BLaER1 treated with 17β-estradiol and CSF1 and Interleukin-3, amounts not matched to agents 10 nM and 100 nM (cell line): ENCODE measurements around the gene VIM.
A peak's percentile ranks its signal among the peaks of the same experiment; 100 is the strongest.

Source experiments
- H3K27ac ChIP-seq, 11 experiments: shearing (Covaris generic); formaldehyde crosslinking; 2 replicates each; pipeline ENCODE4 v1.8.1; 2022
- H3K27me3 ChIP-seq, 11 experiments: shearing (Covaris generic); formaldehyde crosslinking; 2 replicates each; pipeline ENCODE4 v1.8.1; 2022
- H3K36me3 ChIP-seq, 11 experiments: shearing (Covaris generic); formaldehyde crosslinking; 2 replicates each; pipeline ENCODE4 v1.8.1; 2022
- H3K4me1 ChIP-seq, 10 experiments: shearing (Covaris generic); formaldehyde crosslinking; 2 replicates each; pipeline ENCODE4 v1.8.1; 2022
- H3K4me2 ChIP-seq, 11 experiments: shearing (Covaris generic); formaldehyde crosslinking; 2 replicates each; pipeline ENCODE4 v1.8.1; 2022
- H3K4me3 ChIP-seq, 10 experiments: shearing (Covaris generic); formaldehyde crosslinking; 2 replicates each; pipeline ENCODE4 v1.8.1; 2022
- H3K9ac ChIP-seq, 11 experiments: shearing (Covaris generic); formaldehyde crosslinking; 2 replicates each; pipeline ENCODE4 v1.8.1; 2022
- H3K9me3 ChIP-seq, 11 experiments: shearing (Covaris generic); formaldehyde crosslinking; replicated peaks in 1 of 11; 2 replicates each; pipeline ENCODE4 v1.8.1; 2022
- H4K20me1 ChIP-seq, 11 experiments: shearing (Covaris generic); formaldehyde crosslinking; 2 replicates each; pipeline ENCODE4 v1.8.1; 2022
- Cebpa-rat ChIP-seq, 11 experiments: shearing (Covaris generic); IDR thresholded peaks; 2 replicates each; pipeline ENCODE4 v1.8.1; 2022

Gene VIM

DNA sequence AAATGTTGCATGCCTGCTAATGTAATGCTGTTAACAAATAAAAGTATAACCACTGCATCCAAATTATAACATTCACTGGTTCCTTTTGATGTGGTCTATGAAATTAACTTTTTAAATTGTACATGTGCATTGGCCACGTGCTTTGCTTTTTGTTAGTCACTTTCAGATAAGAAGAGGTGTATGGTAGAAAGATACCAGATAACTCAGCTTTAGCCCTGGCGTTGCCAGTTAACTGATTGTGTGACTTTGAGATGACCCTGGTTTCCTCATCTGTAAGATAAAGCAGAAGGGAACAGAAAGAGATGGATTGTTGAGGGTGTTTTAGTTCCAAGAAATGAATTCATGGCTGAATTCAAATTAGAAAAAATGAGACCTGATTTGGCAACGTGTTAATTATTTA is 24.6 kb upstream of the VIM start:
- Histone ChIP-seq H4K20me1 (no peaks in the 10 kb centered on the region), H3K9me3 (no peaks in the 10 kb centered on the region), H3K4me3 (no peak overlapping the region), H3K4me2 (no peak overlapping the region), H3K9ac (no peak overlapping the region), H3K27me3 (no peaks in the 10 kb centered on the region), H3K27ac (no peak overlapping the region), H3K36me3 (no peaks in the 10 kb centered on the region), H3K4me1 (peaks cover 18 to 41% (median 27%) of the 10 kb centered on the region in 10 experiments)
- TF ChIP-seq Cebpa-rat (IDR thresholded peaks at IDR 0.05), result no peak

DNA sequence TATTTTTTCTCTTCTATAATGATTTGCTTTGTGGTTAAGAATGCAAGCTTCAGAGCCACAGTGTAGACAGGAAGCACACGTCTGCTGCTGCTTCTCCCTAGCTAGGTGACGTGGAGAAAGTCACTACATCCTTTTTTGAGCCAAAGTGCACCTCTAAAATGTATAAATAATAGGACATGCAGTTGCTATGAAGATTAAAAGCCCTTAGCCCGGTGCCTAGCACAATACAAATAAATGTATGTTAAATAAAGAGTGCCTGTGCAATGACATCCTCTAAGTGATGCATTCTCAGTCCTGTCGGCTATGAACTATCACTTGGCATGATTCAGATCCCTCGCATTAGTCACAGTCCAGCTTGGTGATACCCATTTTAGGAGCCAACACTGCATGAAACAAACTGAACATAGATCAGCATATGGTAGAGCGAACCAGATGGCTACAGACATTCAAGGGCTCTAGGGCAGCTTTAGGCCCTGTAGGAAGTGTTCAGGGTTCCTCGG is 21.8 kb upstream of the VIM start:
- H3K4me3 ChIP-seq, result no peak overlapping the region
- H3K27ac ChIP-seq, result peak overlapping the region in 3 of 11 experiments; percentile 35 to 49 (median 41); a peak in 5 of 22 replicates
- H3K9me3 ChIP-seq, result no peaks in the 10 kb centered on the region
- TF ChIP-seq Cebpa-rat (IDR thresholded peaks at IDR 0.05), result no peak
- no peaks in the 10 kb centered on the region for H3K36me3 ChIP-seq
- H4K20me1 ChIP-seq, result no peaks in the 10 kb centered on the region
- H3K4me1 ChIP-seq, result peaks cover 5 to 33% (median 14%) of the 10 kb centered on the region in 10 experiments; a peak in 16 of 20 replicates
- peak overlapping the region in 1 of 11 experiments; percentile 9; a peak in 1 of 22 replicates for H3K9ac ChIP-seq
- H3K27me3 ChIP-seq, result no peaks in the 10 kb centered on the region
- peak overlapping the region in 6 of 11 experiments; percentile 15 to 49 (median 32); a peak in 11 of 22 replicates for H3K4me2 ChIP-seq

DNA sequence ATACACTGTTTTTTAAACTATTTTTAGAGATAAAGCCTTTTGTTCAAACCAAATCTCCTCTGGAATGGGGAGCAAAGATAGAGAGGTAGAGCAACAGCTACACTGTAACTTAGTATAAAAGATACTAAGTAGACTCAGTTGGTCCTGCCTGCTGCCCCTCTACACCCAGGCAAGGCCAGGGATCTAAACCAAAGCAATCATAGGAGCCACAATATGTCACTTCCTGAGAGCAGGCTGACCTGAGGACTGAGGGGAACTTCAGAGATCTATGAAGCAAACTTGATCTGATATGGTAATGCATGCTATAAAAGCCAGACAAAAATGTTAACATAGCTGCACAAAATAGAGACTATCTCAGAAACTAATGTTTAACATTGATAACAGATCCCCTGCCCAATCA is 19.6 kb upstream of the VIM start:
- Histone ChIP-seq H4K20me1 (no peaks in the 10 kb centered on the region), H3K4me1 (peaks cover 0 to 43% (median 12%) of the 10 kb centered on the region in 10 experiments; a peak in 12 of 20 replicates), H3K27me3 (no peaks in the 10 kb centered on the region), H3K9ac (no peak overlapping the region), H3K4me2 (peak overlapping the region in 2 of 11 experiments; percentile 30 to 43; a peak in 2 of 22 replicates), H3K36me3 (no peaks in the 10 kb centered on the region), H3K9me3 (no peaks in the 10 kb centered on the region), H3K4me3 (no peak overlapping the region), H3K27ac (no peak overlapping the region)
- no peak for TF ChIP-seq Cebpa-rat (IDR thresholded peaks at IDR 0.05)

DNA sequence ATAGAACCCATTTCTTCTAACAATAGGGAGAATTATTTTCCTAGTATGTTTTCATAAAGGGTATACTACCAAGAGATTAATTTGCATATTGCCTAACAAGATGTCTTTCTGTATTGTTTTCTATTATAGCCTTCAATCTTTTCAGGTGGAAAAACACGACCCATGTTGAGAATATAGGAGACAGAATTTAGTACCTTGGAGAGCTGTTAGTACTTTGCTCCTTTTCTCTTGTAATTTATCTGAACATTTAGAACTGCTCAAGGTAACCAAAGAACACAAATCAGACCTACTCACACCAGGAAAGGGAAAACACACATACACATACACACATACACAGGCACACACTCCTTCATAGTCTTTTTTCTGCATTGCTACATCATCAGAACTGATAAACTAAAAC is 18.7 kb upstream of the VIM start:
- no peak overlapping the region for H3K4me3 ChIP-seq
- no peaks in the 10 kb centered on the region for H3K36me3 ChIP-seq
- no peak for TF ChIP-seq Cebpa-rat (IDR thresholded peaks at IDR 0.05)
- H3K4me1 ChIP-seq, result peaks cover 0 to 52% (median 12%) of the 10 kb centered on the region in 10 experiments; a peak in 12 of 20 replicates
- no peaks in the 10 kb centered on the region for H3K27me3 ChIP-seq
- H4K20me1 ChIP-seq, result no peaks in the 10 kb centered on the region
- H3K9me3 ChIP-seq, result no peaks in the 10 kb centered on the region
- H3K9ac ChIP-seq, result no peak overlapping the region
- H3K27ac ChIP-seq, result no peak overlapping the region
- H3K4me2 ChIP-seq, result no peak overlapping the region

DNA sequence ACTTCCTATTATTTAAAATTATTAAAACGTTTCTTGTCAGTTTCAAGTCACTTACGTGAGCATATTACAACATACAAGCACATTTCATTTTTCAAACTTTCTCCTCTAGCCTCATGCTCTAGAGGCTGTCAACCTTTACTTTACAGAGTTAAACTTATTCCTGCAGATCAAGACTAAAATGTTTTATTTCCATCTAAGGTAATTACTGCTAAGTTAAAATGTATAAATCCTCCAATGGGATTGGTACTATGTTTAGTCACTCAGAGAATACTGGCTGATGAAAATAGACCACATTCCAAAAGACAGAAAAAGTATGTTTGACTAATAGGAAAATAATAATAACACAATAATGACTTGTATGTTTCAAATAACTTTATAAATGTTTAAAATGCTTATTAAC is 18.2 kb upstream of the VIM start:
- Histone ChIP-seq H4K20me1 (no peaks in the 10 kb centered on the region), H3K27me3 (no peaks in the 10 kb centered on the region), H3K9ac (no peak overlapping the region), H3K4me2 (no peak overlapping the region), H3K36me3 (no peaks in the 10 kb centered on the region), H3K4me3 (no peak overlapping the region), H3K4me1 (peaks cover 0 to 57% (median 15%) of the 10 kb centered on the region in 10 experiments; a peak in 12 of 20 replicates), H3K9me3 (no peaks in the 10 kb centered on the region), H3K27ac (no peak overlapping the region)
- no peak for TF ChIP-seq Cebpa-rat (IDR thresholded peaks at IDR 0.05)

DNA sequence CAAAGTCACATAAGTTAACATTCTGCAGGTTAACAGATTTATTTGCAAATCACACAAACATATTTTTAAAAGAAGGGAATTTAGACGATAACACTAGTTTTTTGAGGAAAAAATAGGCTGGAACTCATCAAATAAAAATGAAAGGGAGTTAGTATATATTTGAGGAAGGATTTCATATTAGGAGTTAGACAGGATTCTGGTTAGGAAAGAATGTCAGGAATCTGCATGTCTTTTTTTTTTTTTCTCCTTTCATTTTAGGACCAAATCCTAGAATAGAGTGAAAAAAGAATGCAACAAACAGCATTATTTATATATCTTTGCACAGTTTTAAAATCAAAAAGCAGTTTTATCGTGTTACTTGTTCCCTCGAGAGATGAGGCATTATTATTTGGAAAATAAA is 17.7 kb upstream of the VIM start:
- H4K20me1 ChIP-seq, result no peaks in the 10 kb centered on the region

DNA sequence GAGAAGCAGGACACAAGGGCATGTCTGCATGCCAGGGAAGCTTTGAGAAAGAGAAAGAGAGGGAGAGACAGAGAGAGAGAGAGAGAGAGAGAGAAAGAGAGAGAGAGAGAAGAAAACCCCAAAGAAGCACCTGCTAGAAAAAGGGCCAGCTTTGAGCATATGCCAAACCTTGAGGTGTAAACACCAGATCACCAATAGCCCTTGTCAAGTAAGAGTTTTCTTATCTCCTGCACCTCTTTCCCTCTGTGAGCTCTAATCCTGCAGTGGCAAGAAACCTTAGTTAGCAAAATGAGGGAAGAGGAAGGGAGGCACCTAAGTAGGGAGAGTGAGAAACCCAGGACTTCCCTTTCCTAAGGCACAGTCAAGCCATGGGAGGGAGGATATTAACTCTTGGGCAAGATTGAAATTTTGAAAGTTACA is 15.2 kb upstream of the VIM start:
- no peak overlapping the region for H3K4me3 ChIP-seq
- no peak for TF ChIP-seq Cebpa-rat (IDR thresholded peaks at IDR 0.05)
- peak overlapping the region in 5 of 11 experiments; percentile 50 to 87 (median 70); a peak in 10 of 22 replicates for H3K4me2 ChIP-seq
- H3K27me3 ChIP-seq, result no peaks in the 10 kb centered on the region
- H3K9ac ChIP-seq, result peak overlapping the region in 1 of 11 experiments; percentile 37; a peak in 1 of 22 replicates
- H3K9me3 ChIP-seq, result 0 out of 22 replicates have a peak, but pooled peaks cover 0 to 4% (median 0%) of the 10 kb centered on the region in 11 experiments
- no peaks in the 10 kb centered on the region for H4K20me1 ChIP-seq
- H3K27ac ChIP-seq, result peak overlapping the region in 3 of 11 experiments; percentile 4 to 40 (median 17); a peak in 3 of 22 replicates
- H3K4me1 ChIP-seq, result peaks cover 0 to 65% (median 29%) of the 10 kb centered on the region in 10 experiments; a peak in 17 of 20 replicates
- no peaks in the 10 kb centered on the region for H3K36me3 ChIP-seq

More for the DNA sequence above, 17.7 kb upstream of the VIM start:
- no peaks in the 10 kb centered on the region for H3K36me3 ChIP-seq
- peaks cover 0 to 62% (median 17%) of the 10 kb centered on the region in 10 experiments; a peak in 14 of 20 replicates for H3K4me1 ChIP-seq
- no peak overlapping the region for H3K4me2 ChIP-seq
- TF ChIP-seq Cebpa-rat (IDR thresholded peaks at IDR 0.05), result no peak
- H3K4me3 ChIP-seq, result no peak overlapping the region
- H3K9ac ChIP-seq, result no peak overlapping the region
- no peak overlapping the region for H3K27ac ChIP-seq
- H3K9me3 ChIP-seq, result 0 out of 22 replicates have a peak, but pooled peaks cover 0 to under 1% (median 0%) of the 10 kb centered on the region in 11 experiments
- no peaks in the 10 kb centered on the region for H3K27me3 ChIP-seq

DNA sequence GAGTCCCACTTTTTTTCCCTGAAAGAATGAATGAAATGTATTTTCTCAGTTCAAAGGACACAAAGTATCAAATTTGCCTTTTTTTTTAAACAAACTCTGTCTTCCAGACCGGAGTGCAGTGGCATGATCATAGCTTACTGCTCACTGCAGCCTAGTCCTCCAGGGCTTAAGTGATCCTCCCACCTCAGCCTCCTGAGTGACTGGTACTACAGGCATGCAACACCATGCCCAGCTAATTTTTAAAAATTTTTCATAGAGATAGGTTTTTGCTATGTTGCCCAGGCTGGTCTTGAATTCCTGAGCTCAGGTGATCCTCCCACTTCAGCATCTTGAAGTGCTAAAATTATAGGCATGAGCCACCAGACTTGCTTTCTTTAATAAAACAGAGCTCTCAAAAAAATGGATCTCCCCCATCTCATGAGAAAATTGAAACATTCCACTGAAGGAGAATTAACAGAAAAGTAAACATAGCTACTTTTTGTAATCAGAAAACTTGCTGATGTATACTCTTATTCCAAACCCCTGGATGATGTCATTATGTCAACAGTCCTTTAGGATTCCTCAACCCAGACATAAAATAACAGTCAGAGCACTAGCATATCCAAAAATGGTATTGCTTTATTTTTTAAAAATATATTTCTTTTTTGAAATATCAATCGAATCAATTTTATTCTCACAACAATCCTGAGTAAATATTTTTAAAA is 14.2 kb upstream of the VIM start:
- no peak overlapping the region for H3K9ac ChIP-seq
- H3K27me3 ChIP-seq, result no peaks in the 10 kb centered on the region
- no peaks in the 10 kb centered on the region for H3K36me3 ChIP-seq
- H3K4me3 ChIP-seq, result no peak overlapping the region
- peak overlapping the region in 4 of 11 experiments; percentile 50 to 87 (median 75); a peak in 7 of 22 replicates for H3K4me2 ChIP-seq
- H3K4me1 ChIP-seq, result peaks cover 0 to 65% (median 29%) of the 10 kb centered on the region in 10 experiments; a peak in 17 of 20 replicates
- peak overlapping the region in 3 of 11 experiments; percentile 4 to 40 (median 25); a peak in 2 of 22 replicates for H3K27ac ChIP-seq
- TF ChIP-seq Cebpa-rat (IDR thresholded peaks at IDR 0.05), result no peak
- H3K9me3 ChIP-seq, result 0 out of 22 replicates have a peak, but pooled peaks cover 0 to 4% (median 0%) of the 10 kb centered on the region in 11 experiments
- no peaks in the 10 kb centered on the region for H4K20me1 ChIP-seq

DNA sequence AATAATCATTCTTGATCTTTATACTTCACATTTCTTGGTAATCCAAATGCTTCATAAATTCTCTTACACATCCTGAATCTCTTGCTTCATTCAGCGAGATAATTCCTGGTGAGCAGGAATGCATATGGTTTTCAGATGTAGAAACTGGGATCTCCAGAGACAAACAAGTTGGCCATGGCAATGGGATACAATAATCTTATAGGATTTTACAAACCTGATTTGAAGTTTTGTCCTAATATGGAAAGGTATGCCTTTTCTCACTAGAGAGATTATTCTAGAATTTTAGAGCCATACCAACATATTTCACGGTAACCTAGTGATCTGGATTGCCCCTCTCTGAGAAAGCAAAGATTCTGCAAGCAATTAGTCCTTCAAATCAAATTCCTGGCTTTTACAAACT is 13.5 kb upstream of the VIM start:
- Histone ChIP-seq H3K36me3 (no peaks in the 10 kb centered on the region), H3K27ac (peak overlapping the region in 5 of 11 experiments; percentile 87 to 99 (median 97); a peak in 9 of 22 replicates), H3K9me3 (0 out of 22 replicates have a peak, but pooled peaks cover 0 to 4% (median 0%) of the 10 kb centered on the region in 11 experiments), H3K4me2 (peak overlapping the region in 5 of 11 experiments; percentile 77 to 87 (median 82); a peak in 10 of 22 replicates), H3K4me1 (peaks cover 0 to 65% (median 29%) of the 10 kb centered on the region in 10 experiments; a peak in 17 of 20 replicates), H3K4me3 (no peak overlapping the region), H4K20me1 (no peaks in the 10 kb centered on the region), H3K9ac (peak overlapping the region in 3 of 11 experiments; percentile 27 to 80 (median 39); a peak in 3 of 22 replicates), H3K27me3 (no peaks in the 10 kb centered on the region)
- no peak for TF ChIP-seq Cebpa-rat (IDR thresholded peaks at IDR 0.05)
